ENCODE data around the gene ATG9B. TPM values are rescaled to one million over a fixed set of nuclear protein-coding genes. Genes with fewer than 3 reads are reported as not detected.
A peak's percentile ranks its signal among the peaks of the same experiment; 100 is the strongest.

The ATG9B gene
- total RNA-seq, 6 experiments from 2014 or later: 0.11 to 0.94 (median 0.18) TPM

GRCh38 chr7:150992051-150992640 lies 32.1 kb downstream of the ATG9B start:
- Mint-ChIP-seq H3K9me3 (peaks cover 23% of the 10 kb centered on the region), H3K36me3 (ENCODE audit: low read depth) (peaks cover 18% of the 10 kb centered on the region), H3K4me3 (no peak overlapping the region), H3K27me3 (ENCODE audit: insufficient read depth) (peaks cover 19% of the 10 kb centered on the region), H3K27ac (no peak overlapping the region), H3K4me1 (ENCODE audit: low read depth) (peaks cover 7% of the 10 kb centered on the region; the same call in 1 of the 2 replicates)
- TF ChIP-seq CTCF (IDR thresholded peaks at IDR 0.05): no peak
- no peak for DNase-seq

GRCh38 chr7:150990416-150991186 lies 33.7 kb downstream of the ATG9B start, which contains the start of gene NOS3:
Gene NOS3 (plus strand): TSS chr7:150991017. CDS start chr7:150993804, 2,787 bp downstream.
- peaks cover 22% of the 10 kb centered on the region for H3K27me3 Mint-ChIP-seq (ENCODE audit: insufficient read depth)
- no peak within 1 kb of the TSS for H3K4me3 Mint-ChIP-seq
- H3K36me3 Mint-ChIP-seq (ENCODE audit: low read depth): peaks cover 18% of the 10 kb centered on the region
- no peak for DNase-seq
- no peak within 1 kb of the TSS for H3K27ac Mint-ChIP-seq
- TF ChIP-seq CTCF (IDR thresholded peaks at IDR 0.05): no peak
- H3K9me3 Mint-ChIP-seq: peaks cover 23% of the 10 kb centered on the region
- H3K4me1 Mint-ChIP-seq (ENCODE audit: low read depth): peaks cover 7% of the 10 kb centered on the region; the same call in 1 of the 2 replicates

- DNase-seq: no peak
- peaks cover 7% of the 10 kb centered on the region; the same call in 1 of the 2 replicates for H3K4me1 Mint-ChIP-seq (ENCODE audit: low read depth)
- peaks cover 18% of the 10 kb centered on the region for H3K36me3 Mint-ChIP-seq (ENCODE audit: low read depth)
- no peak overlapping the region for H3K4me3 Mint-ChIP-seq
- peaks cover 22% of the 10 kb centered on the region for H3K27me3 Mint-ChIP-seq (ENCODE audit: insufficient read depth)
- H3K9me3 Mint-ChIP-seq: peaks cover 23% of the 10 kb centered on the region
- TF ChIP-seq CTCF (IDR thresholded peaks at IDR 0.05): no peak
- H3K27ac Mint-ChIP-seq: no peak overlapping the region
Observed at GRCh38 chr7:150989456-150989855, 34.8 kb downstream of the ATG9B start.

GRCh38 chr7:150988230-150989226 lies 35.8 kb downstream of the ATG9B start:
- DNase-seq: no peak
- Mint-ChIP-seq H3K27me3 (ENCODE audit: insufficient read depth) (peaks cover 22% of the 10 kb centered on the region), H3K9me3 (peaks cover 23% of the 10 kb centered on the region), H3K36me3 (ENCODE audit: low read depth) (peaks cover 18% of the 10 kb centered on the region), H3K4me3 (no peak overlapping the region), H3K27ac (no peak overlapping the region), H3K4me1 (ENCODE audit: low read depth) (peaks cover 7% of the 10 kb centered on the region; the same call in 1 of the 2 replicates)
- peak; percentile 83 for TF ChIP-seq CTCF (IDR thresholded peaks at IDR 0.05)

GRCh38 chr7:150986556-150986955 lies 37.7 kb downstream of the ATG9B start:
- no peak overlapping the region for H3K27ac Mint-ChIP-seq
- no peak for TF ChIP-seq CTCF (IDR thresholded peaks at IDR 0.05)
- H3K27me3 Mint-ChIP-seq (ENCODE audit: insufficient read depth): peaks cover 28% of the 10 kb centered on the region
- peaks cover 7% of the 10 kb centered on the region; the same call in 1 of the 2 replicates for H3K4me1 Mint-ChIP-seq (ENCODE audit: low read depth)
- no peak overlapping the region for H3K4me3 Mint-ChIP-seq
- H3K36me3 Mint-ChIP-seq (ENCODE audit: low read depth): peaks cover 18% of the 10 kb centered on the region
- DNase-seq: no peak
- H3K9me3 Mint-ChIP-seq: peaks cover 23% of the 10 kb centered on the region
